ENCODE measurements around the gene HOXA4.

Gene HOXA4

DNA sequence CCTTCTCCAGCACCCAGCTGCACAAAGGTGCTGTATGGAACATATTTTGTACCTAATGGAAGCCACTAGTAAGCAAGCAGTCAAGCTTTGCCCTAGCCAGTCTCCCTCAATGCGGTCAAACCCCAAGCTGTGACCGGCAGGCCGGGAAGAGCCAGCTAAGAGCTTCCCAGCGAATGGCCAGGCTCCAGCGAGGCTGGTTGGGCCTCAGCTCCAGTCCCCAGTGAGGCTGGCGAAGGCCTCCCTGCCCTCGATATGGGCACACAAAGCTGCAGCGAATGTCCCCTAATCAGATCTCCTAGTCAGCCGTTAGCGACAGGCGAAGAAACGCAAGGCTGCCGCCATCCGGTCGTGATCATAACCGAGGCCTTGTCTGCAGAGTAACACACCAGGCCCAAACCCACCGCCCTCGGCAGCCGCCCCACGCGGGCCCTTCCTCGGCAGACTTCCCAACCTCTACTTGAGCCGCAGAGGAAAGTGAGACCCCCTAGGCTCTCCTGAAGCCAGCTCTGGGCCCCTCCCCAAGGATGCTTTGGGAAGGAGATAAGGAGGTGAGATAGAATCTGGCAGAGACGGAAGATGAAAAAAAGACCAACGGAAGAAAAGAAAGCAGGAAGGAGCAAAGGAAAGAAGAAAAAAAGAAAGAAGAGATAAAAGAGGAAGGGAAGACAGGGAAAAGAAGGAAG is 37.8 kb upstream of the HOXA4 start:
- DNase-seq, result no peak

- no peak for DNase-seq
Measured at GRCh38 chr7:27167916-27168264, 37.3 kb upstream of the HOXA4 start.

DNA sequence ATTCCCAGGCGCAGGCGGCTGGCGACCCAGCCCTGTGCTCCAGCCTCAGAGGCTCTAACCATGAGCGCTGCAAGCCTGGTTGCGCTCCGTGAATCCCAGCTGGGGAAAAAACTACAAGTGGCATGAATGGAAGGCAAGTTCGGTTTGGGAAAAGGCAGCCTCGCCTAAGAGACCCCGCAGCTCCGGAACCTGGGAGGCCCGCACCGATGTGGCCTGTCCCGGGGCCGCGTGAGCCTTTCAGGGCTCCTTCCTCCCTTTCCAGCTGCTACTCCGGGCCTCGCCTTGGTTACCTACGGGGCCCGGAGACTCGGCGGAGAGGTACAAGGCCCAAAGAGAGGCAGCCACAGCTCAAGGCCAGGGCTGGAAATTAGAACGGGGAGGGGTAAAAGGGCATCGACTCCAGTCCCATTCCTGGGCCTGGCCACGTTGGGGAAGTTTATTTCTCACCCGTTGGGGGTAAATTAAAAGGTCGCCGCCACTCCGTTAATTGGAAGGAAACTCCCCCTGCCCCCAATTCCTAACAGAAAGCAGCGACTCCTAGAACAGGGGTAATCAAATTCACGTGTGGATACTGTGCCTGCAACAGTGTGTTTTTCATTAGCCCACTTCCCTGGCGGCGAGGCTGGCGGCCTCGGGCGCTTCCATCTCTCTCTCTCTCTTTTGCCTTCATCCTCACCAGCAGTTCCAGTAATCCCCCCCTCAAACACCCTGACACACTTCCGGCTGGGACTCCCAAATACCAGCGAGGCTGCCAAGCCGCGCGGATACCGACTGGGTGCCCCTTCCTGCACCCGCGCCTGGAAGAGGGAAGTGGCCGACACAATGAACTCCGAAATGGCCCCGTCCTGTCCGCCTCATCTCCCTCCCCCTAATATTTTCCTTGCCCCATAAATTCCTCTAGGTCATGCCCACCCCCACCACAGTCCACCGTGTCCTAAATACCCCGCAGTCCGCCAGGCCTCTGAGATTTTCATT is 36.3 kb upstream of the HOXA4 start:
- no peak for DNase-seq

DNA sequence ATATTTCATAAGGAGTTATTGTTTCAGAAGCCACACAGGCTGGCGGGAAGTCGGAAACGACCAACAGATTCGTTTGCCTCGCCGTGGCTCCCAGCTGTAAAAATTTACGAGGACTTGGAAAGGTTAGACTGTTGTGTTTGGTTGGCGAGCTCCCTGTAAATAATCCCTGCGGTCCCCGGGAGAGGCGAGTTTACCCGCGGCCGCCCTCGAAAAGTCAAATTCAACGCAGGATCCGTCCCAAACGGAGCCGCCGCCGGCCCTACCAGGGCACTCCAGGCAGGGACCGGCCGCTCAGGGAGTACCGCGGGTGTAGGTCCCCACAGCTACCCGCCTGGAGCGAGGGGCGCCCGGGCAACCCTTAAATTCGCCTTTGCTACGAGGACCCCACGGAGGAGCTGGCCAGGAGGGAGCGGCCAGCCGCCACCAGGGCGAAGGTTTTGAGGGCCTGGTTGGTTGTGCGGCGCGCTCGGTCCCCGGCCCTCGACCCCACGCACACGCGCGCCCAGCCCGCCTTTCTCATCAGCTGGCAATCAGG is 35.5 kb upstream of the HOXA4 start:
- no peak for DNase-seq

DNA sequence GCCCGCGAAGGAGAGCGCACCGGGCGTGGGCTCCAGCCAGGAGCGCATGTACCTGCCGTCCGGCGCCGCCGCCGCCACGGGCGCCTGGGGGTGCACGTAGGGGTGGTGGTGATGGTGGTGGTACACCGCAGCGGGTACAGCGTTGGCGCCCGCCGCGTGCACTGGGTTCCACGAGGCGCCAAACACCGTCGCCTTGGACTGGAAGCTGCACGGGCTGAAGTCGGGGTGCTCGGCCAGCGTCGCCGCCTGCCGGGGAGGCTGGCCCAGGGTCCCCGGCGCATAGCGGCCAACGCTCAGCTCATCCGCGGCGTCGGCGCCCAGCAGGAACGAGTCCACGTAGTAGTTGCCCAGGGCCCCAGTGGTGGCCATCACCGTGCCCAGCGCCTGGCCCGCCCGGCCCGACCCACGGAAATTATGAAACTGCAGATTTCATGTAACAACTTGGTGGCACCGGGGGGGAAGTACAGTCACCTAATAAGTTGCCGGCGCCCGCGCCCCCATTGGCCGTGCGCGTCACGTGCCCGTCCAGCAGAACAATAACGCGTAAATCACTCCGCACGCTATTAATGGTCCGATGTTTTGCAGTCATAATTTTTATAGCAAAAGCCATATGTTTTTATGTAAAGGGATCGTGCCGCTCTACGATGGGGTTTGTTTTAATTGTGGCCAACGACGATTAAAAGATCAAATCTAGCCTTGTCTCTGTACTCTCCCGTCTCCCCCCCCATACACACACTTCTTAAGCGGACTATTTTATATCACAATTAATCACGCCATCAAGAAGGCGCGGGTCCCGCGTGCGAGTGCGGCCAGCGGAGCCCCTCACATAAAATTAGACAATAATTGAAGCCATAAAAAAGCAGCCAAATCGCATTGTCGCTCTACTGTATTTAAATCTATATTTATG is 34.8 kb upstream of the HOXA4 start, which contains the start of gene HOXA9:
Gene HOXA9, minus strand, starts transcription at position 449 of the 907 bp plus-strand sequence. Its CDS starts 80 bp downstream, at position 369.
- no peak for DNase-seq

- DNase-seq, result no peak
Measured at GRCh38 chr7:27164367-27165088, 34.0 kb upstream of the HOXA4 start.

DNA sequence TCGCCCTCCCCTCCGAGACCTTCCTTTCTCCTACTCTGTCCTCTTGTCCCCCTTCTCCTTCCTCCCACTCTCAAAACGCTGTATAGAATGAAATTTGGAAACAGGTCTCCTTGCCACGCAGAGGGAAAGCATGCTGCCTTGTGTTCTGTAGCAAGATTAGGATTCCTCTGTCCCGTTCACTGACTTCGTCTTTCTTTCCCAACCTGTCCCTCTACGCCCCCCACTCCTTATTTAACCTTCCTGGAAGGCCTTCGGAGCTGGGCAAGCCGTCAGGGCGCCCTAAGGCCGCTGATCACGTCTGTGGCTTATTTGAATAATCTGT is 33.4 kb upstream of the HOXA4 start:
- no peak for DNase-seq

- no peak for DNase-seq
Measured at GRCh38 chr7:27163288-27164044, 32.9 kb upstream of the HOXA4 start.

DNA sequence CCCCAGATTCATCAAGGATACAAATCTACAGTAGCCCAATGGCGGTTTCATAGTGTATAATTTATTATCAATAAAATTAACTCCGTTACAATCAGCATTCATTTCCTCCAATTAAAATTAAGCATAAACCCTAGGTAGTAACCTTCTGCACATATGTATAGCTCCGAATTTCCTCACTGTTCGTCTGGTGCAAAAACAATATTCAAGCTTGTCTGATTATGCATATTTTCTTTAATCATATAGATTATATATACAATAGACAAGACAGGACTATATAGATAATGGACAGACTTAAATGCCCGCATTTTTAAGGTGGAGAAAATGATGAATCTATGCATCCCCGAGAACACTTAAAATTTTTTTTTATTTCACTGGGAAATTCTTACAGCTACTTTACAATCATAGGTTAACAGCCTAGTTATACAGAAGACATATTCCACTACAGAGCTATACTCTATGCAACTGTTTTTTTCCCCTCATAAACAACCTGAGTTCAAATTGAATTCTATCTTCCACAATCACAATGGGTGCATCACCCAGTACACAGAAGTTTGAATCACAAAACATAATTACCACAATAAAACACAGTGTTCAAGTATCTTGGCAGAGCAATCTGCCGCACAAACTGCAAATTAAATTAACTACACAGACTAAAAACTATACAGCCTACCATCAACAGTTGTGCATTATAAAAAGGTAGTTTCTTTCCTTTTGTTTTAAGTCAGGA is 32.2 kb upstream of the HOXA4 start:
- no peak for DNase-seq

- no peak for DNase-seq
Measured at GRCh38 chr7:27161721-27162560, 31.4 kb upstream of the HOXA4 start.

DNA sequence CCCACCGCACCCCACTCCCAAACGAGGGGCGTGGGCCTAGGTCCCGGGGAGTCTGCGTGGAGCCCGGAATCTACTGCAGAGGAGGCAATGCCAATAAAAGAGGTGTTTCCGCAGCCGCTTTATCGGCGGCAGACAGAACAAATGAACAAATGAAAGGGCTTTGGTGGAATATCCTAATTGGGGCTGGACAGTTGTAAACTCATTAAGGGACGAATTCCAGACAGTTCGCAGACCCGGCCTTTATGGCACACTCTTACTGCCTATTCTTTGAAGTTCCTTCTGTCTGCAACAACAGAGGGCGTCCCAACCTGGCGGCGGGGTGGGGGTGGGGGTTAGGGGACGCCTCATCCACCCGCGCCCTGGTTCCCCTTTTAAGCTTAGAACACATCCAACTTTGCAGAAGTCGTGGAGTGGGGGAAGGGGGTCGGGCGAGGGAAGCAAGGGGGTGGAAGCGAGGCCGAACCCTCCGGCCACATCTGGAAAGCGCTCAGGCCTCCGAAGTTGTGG is 30.7 kb upstream of the HOXA4 start:
- DNase-seq, result no peak

DNA sequence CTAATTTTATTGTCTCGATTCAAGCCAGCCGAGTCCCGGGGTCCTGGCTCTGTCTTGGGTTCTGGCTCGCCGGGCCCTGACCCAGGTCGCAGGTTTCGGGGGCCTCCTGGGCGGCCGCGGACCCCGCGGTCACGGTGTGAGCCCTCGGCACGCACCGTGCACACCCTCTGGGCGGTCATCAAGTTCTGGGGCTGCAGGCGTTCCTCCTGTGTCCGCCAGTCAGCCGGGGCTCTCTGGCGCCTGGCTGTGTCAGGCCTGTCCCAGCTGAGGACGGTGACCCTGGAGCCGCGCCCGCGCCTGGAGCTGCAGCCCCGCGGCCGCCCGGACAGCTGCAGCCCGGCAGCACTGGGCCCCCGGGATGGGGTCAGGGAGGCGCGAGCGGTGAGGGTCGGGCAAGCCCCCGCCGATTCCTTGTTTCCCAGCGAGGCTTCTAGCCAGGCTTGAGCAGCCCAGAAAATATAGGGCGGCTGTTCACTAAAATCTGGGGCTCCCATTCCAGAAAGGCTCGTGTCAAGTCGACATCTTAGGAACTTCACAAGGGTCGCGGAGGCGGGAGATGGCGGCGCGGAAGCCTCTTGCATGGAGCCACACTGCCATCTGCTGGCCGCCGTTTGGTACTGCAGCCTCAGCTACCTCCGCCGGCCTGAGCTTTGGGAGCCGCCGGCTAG is 30.1 kb upstream of the HOXA4 start:
- DNase-seq, result no peak

DNA sequence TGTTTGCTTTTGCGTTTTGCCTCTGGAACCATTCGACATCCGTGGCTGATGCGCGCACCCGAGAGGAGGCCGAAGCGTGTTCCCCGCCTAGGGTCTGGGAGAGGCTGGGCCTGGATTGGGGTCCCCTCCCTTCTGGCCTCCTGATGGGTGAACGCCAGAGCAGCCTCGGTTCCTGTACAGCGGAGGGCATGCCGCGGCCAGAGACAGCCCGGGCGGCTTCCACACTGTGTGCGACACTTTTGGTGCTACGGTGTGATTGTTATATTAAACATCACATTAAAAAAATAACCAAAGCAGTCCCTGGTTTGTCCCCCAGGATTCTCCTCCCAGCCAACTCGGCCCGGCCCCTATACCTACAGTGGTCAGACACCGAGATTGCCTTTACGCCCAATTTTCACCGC is 29.6 kb upstream of the HOXA4 start:
- no peak for DNase-seq

GRCh38 chr7:27159266-27160144 is 28.9 kb upstream of the HOXA4 start:
- no peak for DNase-seq

GRCh38 chr7:27158436-27159265 is 28.1 kb upstream of the HOXA4 start:
- no peak for DNase-seq

GRCh38 chr7:27157702-27158431 is 27.3 kb upstream of the HOXA4 start:
- DNase-seq, result no peak
